Mammary epithelial cell (primary cell): ENCODE results near the gene AHCTF1.

Source experiments
- EZH2 ChIP-seq: IDR thresholded peaks from 2 replicates; pipeline ENCODE4 v1.6.1; 2012; ENCODE audit warnings: low read length, inconsistent platforms, borderline replicate concordance
- TF ChIP-seq, protein P1 (sequence below), 2 donors: IDR thresholded peaks in 1 of 2; conservative IDR thresholded peaks in 1 of 2; 2 replicates each; pipeline ENCODE4 v1.5.1; 2011 to 2012; ENCODE audit warnings: inconsistent platforms in 2 of 2, low read length in 2 of 2, mild to moderate bottlenecking in 2 of 2, control low read depth in 1 of 2, low read depth in 1 of 2; ENCODE audit not compliant: insufficient read depth in 1 of 2; ENCODE audit errors: extremely low read depth in 1 of 2

DNA sequence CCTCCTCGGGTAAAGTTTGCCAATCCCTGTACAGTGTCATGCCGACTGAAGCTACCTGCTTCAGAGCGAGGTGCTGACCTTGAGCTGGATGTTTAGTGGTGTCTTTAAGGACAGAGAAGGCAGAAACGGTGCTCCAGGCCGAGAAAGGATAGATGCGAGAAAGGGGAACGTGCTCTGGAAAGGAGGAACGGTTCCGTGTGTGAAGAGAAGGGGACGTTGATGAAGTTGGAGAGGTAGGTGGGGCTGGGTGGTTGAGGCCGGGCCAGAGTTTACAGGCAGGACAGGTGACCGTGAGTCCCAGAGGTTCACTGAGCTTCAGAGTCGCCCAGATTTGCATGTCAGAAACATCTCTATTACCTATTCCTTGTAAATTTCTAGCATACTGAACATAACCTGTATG, 116.9 kb downstream of the AHCTF1 start:
- TF ChIP-seq, protein P1, sequence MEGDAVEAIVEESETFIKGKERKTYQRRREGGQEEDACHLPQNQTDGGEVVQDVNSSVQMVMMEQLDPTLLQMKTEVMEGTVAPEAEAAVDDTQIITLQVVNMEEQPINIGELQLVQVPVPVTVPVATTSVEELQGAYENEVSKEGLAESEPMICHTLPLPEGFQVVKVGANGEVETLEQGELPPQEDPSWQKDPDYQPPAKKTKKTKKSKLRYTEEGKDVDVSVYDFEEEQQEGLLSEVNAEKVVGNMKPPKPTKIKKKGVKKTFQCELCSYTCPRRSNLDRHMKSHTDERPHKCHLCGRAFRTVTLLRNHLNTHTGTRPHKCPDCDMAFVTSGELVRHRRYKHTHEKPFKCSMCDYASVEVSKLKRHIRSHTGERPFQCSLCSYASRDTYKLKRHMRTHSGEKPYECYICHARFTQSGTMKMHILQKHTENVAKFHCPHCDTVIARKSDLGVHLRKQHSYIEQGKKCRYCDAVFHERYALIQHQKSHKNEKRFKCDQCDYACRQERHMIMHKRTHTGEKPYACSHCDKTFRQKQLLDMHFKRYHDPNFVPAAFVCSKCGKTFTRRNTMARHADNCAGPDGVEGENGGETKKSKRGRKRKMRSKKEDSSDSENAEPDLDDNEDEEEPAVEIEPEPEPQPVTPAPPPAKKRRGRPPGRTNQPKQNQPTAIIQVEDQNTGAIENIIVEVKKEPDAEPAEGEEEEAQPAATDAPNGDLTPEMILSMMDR (conservative IDR thresholded peaks at IDR 0.05 in 1 of 2, IDR thresholded peaks at IDR 0.05 in 1 of 2; ENCODE audit: extremely low read depth in 1 of 2, insufficient read depth in 1 of 2, low read depth in 1 of 2, low read length in 2 of 2): no peak
- no peak for TF ChIP-seq EZH2
